NCI-H2171 (cell line): ENCODE results near the gene PGBD1.
A peak's percentile ranks its signal among the peaks of the same experiment; 100 is the strongest.

Source experiments
- DNase-seq: peaks from one replicate; lab custom pipeline; 2025; lab: John Stamatoyannopoulos, UW

Gene PGBD1

GRCh38 chr6:28335040-28335563 is 53.7 kb downstream of the PGBD1 start:
- no peak for DNase-seq

- peak; percentile 50 for DNase-seq
Measured at GRCh38 chr6:28335564-28336283, 54.4 kb downstream of the PGBD1 start, which contains the start of gene ZSCAN31. Gene ZSCAN31 (minus strand): TSS chr6:28336148. CDS start chr6:28329683, 6,465 bp downstream.

GRCh38 chr6:28336284-28337120 is 55.1 kb downstream of the PGBD1 start:
- DNase-seq, result peak; percentile 15

- no peak for DNase-seq
Measured at GRCh38 chr6:28337121-28337520, 55.7 kb downstream of the PGBD1 start.

- no peak for DNase-seq
Measured at GRCh38 chr6:28340310-28341095, 59.1 kb downstream of the PGBD1 start.

- DNase-seq, result no peak
Measured at GRCh38 chr6:28343898-28344677, 62.7 kb downstream of the PGBD1 start.

GRCh38 chr6:28345201-28345600 is 63.8 kb downstream of the PGBD1 start:
- no peak for DNase-seq

- DNase-seq, result no peak
Measured at GRCh38 chr6:28347119-28347518, 65.7 kb downstream of the PGBD1 start.

- DNase-seq, result no peak
Measured at GRCh38 chr6:28349344-28349891, 68.0 kb downstream of the PGBD1 start.

- DNase-seq, result peak; percentile 79
Measured at GRCh38 chr6:28349892-28350737, 68.7 kb downstream of the PGBD1 start, which contains the start of gene ZKSCAN3. Gene ZKSCAN3 (plus strand): TSS chr6:28349947. CDS start chr6:28359587, 9,640 bp downstream.

GRCh38 chr6:28351087-28351486 is 69.7 kb downstream of the PGBD1 start:
- no peak for DNase-seq

GRCh38 chr6:28351493-28351925 is 70.1 kb downstream of the PGBD1 start:
- no peak for DNase-seq
